ENCODE data around the gene MAP3K19.

DNA sequence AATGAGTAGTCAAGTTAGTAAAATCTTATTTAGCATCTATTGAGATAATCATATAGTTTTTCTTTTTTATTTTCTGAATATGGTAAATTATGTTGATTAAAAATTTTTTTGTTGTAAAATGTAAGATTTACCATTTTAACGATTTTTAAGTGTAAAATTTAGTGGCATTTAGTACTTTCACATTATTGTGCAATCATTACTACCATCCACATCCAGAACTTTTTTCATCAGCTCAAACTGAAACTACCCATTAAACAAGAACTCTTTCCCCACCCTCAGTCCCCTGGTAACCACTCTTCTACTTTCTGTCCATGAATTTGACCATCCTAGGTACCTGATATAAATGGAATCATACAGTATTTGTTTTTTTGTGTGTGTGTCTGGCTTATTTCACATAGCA lies 16.0 kb upstream of the MAP3K19 start:
- TF ChIP-seq, protein P1, sequence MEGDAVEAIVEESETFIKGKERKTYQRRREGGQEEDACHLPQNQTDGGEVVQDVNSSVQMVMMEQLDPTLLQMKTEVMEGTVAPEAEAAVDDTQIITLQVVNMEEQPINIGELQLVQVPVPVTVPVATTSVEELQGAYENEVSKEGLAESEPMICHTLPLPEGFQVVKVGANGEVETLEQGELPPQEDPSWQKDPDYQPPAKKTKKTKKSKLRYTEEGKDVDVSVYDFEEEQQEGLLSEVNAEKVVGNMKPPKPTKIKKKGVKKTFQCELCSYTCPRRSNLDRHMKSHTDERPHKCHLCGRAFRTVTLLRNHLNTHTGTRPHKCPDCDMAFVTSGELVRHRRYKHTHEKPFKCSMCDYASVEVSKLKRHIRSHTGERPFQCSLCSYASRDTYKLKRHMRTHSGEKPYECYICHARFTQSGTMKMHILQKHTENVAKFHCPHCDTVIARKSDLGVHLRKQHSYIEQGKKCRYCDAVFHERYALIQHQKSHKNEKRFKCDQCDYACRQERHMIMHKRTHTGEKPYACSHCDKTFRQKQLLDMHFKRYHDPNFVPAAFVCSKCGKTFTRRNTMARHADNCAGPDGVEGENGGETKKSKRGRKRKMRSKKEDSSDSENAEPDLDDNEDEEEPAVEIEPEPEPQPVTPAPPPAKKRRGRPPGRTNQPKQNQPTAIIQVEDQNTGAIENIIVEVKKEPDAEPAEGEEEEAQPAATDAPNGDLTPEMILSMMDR (IDR thresholded peaks at IDR 0.05): no peak
- no peak for TF ChIP-seq MYBL2 (CRISPR knock-in tag; IDR thresholded peaks at IDR 0.05)
- TF ChIP-seq IRF2 (CRISPR knock-in tag; IDR thresholded peaks at IDR 0.05; ENCODE audit: borderline replicate concordance, low read depth): no peak
- TF ChIP-seq TCF7 (CRISPR knock-in tag; IDR thresholded peaks at IDR 0.05; ENCODE audit: low read depth): no peak
- TF ChIP-seq, protein P2, sequence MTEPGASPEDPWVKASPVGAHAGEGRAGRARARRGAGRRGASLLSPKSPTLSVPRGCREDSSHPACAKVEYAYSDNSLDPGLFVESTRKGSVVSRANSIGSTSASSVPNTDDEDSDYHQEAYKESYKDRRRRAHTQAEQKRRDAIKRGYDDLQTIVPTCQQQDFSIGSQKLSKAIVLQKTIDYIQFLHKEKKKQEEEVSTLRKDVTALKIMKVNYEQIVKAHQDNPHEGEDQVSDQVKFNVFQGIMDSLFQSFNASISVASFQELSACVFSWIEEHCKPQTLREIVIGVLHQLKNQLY (CRISPR knock-in tag; IDR thresholded peaks at IDR 0.05): no peak

All from WTC11 (cell line).